HEK293T (cell line): Measurements from ENCODE around the gene FRMD5.

Source experiments
- BHLHE40 ChIP-seq: fragments of 450-650 bp; IDR thresholded peaks from 2 replicates; pipeline ENCODE4 v1.6.1; 2016; ENCODE audit warnings: mild to moderate bottlenecking, moderate library complexity, borderline replicate concordance
- FOXA1 ChIP-seq: fragments of 450-650 bp; IDR thresholded peaks from 2 replicates; pipeline ENCODE4 v1.6.1; 2016; ENCODE audit warnings: mild to moderate bottlenecking
- FOXK2 ChIP-seq: fragments of 450-650 bp; IDR thresholded peaks from 2 replicates; pipeline ENCODE4 v1.6.1; 2016; ENCODE audit warnings: mild to moderate bottlenecking
- FOXM1 ChIP-seq: fragments of 450-650 bp; IDR thresholded peaks from 2 replicates; pipeline ENCODE4 v1.6.1; 2017; ENCODE audit warnings: mild to moderate bottlenecking, borderline replicate concordance
- SP1 ChIP-seq: fragments of 450-650 bp; IDR thresholded peaks from 2 replicates; pipeline ENCODE4 v1.6.1; 2017
- TF ChIP-seq, protein P1 (sequence below): fragments of 450-650 bp; IDR thresholded peaks from 2 replicates; pipeline ENCODE4 v1.6.1; 2016

- TF ChIP-seq FOXK2 (no peak), SP1 (no peak), BHLHE40 (no peak), FOXM1 (no peak), FOXA1 (no peak)
- TF ChIP-seq, protein P1, sequence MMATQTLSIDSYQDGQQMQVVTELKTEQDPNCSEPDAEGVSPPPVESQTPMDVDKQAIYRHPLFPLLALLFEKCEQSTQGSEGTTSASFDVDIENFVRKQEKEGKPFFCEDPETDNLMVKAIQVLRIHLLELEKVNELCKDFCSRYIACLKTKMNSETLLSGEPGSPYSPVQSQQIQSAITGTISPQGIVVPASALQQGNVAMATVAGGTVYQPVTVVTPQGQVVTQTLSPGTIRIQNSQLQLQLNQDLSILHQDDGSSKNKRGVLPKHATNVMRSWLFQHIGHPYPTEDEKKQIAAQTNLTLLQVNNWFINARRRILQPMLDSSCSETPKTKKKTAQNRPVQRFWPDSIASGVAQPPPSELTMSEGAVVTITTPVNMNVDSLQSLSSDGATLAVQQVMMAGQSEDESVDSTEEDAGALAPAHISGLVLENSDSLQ = no peak
Observed at GRCh38 chr15:44082558-44083157, 112.4 kb downstream of the FRMD5 start.
